ENCODE results near the gene EZR.

DNA sequence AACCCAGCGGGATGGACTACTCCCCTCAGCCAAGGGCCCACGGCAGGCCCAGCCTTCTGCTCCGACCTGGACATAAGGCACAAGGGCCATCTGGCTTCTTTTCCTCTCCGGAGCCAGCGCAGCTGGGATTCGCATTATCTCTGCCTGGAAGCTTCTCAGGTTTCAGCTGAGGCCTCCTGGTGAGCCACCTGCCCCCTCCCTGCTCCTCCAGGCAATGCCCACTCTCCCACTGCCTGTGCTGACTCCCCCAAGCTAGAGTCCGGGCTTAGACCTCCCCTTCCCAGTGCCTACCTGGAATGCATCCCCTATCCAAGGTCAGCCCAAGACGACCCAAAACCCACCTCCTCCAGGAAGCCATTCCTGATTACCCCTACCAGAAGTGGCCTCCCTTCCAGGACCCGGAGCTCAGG, 60.7 kb downstream of the EZR start:
- TF ChIP-seq, protein P1, sequence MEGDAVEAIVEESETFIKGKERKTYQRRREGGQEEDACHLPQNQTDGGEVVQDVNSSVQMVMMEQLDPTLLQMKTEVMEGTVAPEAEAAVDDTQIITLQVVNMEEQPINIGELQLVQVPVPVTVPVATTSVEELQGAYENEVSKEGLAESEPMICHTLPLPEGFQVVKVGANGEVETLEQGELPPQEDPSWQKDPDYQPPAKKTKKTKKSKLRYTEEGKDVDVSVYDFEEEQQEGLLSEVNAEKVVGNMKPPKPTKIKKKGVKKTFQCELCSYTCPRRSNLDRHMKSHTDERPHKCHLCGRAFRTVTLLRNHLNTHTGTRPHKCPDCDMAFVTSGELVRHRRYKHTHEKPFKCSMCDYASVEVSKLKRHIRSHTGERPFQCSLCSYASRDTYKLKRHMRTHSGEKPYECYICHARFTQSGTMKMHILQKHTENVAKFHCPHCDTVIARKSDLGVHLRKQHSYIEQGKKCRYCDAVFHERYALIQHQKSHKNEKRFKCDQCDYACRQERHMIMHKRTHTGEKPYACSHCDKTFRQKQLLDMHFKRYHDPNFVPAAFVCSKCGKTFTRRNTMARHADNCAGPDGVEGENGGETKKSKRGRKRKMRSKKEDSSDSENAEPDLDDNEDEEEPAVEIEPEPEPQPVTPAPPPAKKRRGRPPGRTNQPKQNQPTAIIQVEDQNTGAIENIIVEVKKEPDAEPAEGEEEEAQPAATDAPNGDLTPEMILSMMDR (conservative IDR thresholded peaks at IDR 0.05; ENCODE audit: low read length): no peak
- TF ChIP-seq EZH2phosphoT487 (IDR thresholded peaks at IDR 0.05; ENCODE audit: borderline replicate concordance, low read depth, low read length): no peak

Measured in OCI-LY7 (cell line).